Lower leg skin (tissue), 4 donors: ENCODE data around the gene FAM227B. TPM values are rescaled to one million over a fixed set of nuclear protein-coding genes. Genes with fewer than 3 reads are reported as not detected.

Source experiments
- DNase-seq, 2 donors: peaks; one replicate each; pipeline ENCODE4 v3.0.0-alpha.2; 2019; ENCODE audit warnings: low spot score in 2 of 2
- H3K4me3 ChIP-seq: fragments of 200-600 bp; sonication (generic); 2 replicates; pipeline ENCODE4 v1.5.1; 2017; ENCODE audit warnings: mild to moderate bottlenecking, low read depth; ENCODE audit not compliant: poor library complexity, severe bottlenecking
- CTCF ChIP-seq, 3 donors: fragments of 450-650 bp; IDR thresholded peaks; one replicate each; pipeline ENCODE4 v1.5.1; 2016; ENCODE audit warnings: antibody characterized with exemption in 3 of 3, mild to moderate bottlenecking in 3 of 3, moderate library complexity in 2 of 3
- POLR2A ChIP-seq, 2 donors: fragments of 450-650 bp; IDR thresholded peaks; one replicate each; pipeline ENCODE4 v1.6.1; 2016 to 2017; ENCODE audit warnings: antibody characterized with exemption in 2 of 2, mild to moderate bottlenecking in 1 of 2, moderate library complexity in 1 of 2
- WGBS, 2 donors: methylation state at CpG; one replicate each; pipeline ENCODE4 v1.1.5; 2018; 5-methylcytosine and 5-hydroxymethylcytosine counted together
- intact Hi-C: fragments of 100-400 bp; cut with DNase I; formaldehyde crosslinking; loops from one replicate; pipeline ENCODE4 v1.15.0; 2023; ENCODE audit warnings: low total_unique reads
- total RNA-seq, 4 donors: library from RNA; depleted of rRNA; stranded (reverse); fragments of >200 nt; gene quantifications; one replicate each; pipeline ENCODE4 v1.1.0, GENCODE V29; 2016

The FAM227B gene
- total RNA-seq, 4 donors from 2014 or later, result 3.7 to 9.4 (median 5.5) TPM

- H3K4me3 ChIP-seq, result no peak overlapping the region
- no peak for DNase-seq
- 75 to 82% methylated on average over 4 of the region's 4 CpGs for WGBS, 2 donors
- intact Hi-C loops, result no loop called here
- TF ChIP-seq CTCF (IDR thresholded peaks at IDR 0.05) (no peak), POLR2A (IDR thresholded peaks at IDR 0.05) (no peak)
These were observed 333.8 kb downstream of the FAM227B start for GRCh38 chr15:49286649-49287404.

GRCh38 chr15:49282366-49282765, 338.3 kb downstream of the FAM227B start:
- intact Hi-C loops, result no loop called here
- TF ChIP-seq POLR2A (IDR thresholded peaks at IDR 0.05) (no peak), CTCF (IDR thresholded peaks at IDR 0.05) (no peak)
- 73 to 85% methylated on average over 1 of the region's 1 CpG for WGBS, 2 donors
- no peak overlapping the region for H3K4me3 ChIP-seq
- no peak for DNase-seq

- TF ChIP-seq CTCF (IDR thresholded peaks at IDR 0.05) (no peak), POLR2A (IDR thresholded peaks at IDR 0.05) (no peak)
- no peak overlapping the region for H3K4me3 ChIP-seq
- no peak for DNase-seq
- 92 to 94% methylated on average over 4 of the region's 4 CpGs for WGBS, 2 donors
- intact Hi-C loops, result no loop called here
These were observed 340.8 kb downstream of the FAM227B start for GRCh38 chr15:49279521-49280456.

GRCh38 chr15:49278751-49279150, 341.9 kb downstream of the FAM227B start:
- intact Hi-C loops, result no loop called here
- WGBS, 2 donors, result 95 to 96% methylated on average over 5 of the region's 5 CpGs
- no peak for DNase-seq
- TF ChIP-seq POLR2A (IDR thresholded peaks at IDR 0.05) (no peak), CTCF (IDR thresholded peaks at IDR 0.05) (no peak)
- no peak overlapping the region for H3K4me3 ChIP-seq

Other genes starting within 250 kb of the FAM227B start
- gene FGF7, start 197.6 kb downstream of the FAM227B start, total RNA-seq, result 10 to 100 TPM in 3 of 4 donors, 1 to 10 TPM in 1; 7.3 to 35.6 (median 12.7) TPM
- gene DTWD1, start 230 bp upstream of the FAM227B start, total RNA-seq, result 10 to 100 TPM; 12.1 to 23.0 (median 19.9) TPM